GM23248 (cell line): Measurements from ENCODE around the gene PTPRE.

Source experiments
- EZH2 ChIP-seq: fragments of 200-600 bp; sonication (generic); IDR thresholded peaks from 2 replicates; pipeline ENCODE4 v1.6.1; 2018; ENCODE audit warnings: antibody characterized with exemption, mild to moderate bottlenecking; ENCODE audit not compliant: insufficient read depth, poor library complexity, severe bottlenecking
- EZH2phosphoT487 ChIP-seq: fragments of 200-600 bp; sonication (generic); IDR thresholded peaks from 2 replicates; pipeline ENCODE4 v1.6.1; 2018; ENCODE audit warnings: antibody characterized with exemption, moderate library complexity, mild to moderate bottlenecking, low read depth; ENCODE audit not compliant: insufficient read depth

DNA sequence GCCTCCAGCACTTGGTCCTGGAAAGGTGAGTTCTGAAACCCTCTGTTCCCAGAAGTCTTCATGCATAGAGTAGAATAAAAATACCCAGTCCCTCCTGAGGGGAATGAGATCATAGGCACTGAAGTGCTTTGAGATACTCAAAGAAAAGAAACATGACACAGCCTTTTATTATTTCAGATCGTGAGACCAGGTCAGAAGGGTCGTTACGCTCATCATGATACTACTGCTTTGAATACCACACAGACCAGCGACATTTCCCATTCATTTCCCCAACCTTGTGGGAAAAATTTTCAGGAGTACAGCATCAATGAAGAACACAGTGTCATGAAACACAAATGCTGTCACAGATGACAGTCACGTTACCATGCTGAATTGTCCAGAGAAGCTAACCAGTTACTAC is 29.2 kb upstream of the PTPRE start:
- TF ChIP-seq EZH2phosphoT487, result no peak
- TF ChIP-seq EZH2, result no peak
